ENCODE data around the gene ACOX3. TPM values are rescaled to one million over a fixed set of nuclear protein-coding genes. Genes with fewer than 3 reads are reported as not detected.

ACOX3 gene
- total and polyA plus RNA-seq, 10 of the 15 experiments (the other 5 are each of a cell fraction or from before 2014, with no cell fraction given) = 2.0 to 24.5 (median 14.0) TPM

DNA sequence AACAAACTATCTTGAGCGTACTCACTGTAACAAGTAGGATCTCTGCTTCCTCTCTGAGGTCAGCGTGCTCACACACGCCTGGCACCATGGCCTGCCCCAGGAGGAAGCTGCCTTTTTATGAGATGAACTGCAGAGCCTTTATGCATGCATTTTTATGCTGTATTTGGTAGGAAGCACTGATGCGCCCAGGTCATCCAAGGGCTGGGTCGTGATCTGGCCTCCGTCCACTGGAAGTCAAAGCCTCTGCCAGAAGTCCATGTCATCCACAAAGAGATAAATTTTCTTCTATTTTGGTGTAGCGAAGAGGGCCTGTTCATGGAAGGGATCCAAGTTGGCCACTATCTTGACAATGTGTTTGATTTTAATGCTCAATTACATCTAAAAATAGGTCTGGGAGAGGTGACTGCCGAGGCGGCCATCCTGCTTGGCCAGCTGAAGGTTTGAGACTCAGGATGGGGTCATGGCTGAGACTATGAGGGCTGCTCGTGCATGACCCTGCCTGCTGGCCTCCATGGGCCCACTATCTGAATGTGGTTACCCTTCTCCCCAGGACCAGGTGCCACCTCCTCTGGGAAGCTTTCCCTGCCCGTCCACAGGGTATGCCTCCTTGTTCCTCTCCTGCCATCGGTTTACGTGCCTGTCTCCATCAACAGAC is 120.7 kb downstream of the ACOX3 start:
- CTCF ChIA-PET = interaction anchor here (2.1 kb wide), 1 partner anchor 83 kb away, joined by 8 read pairs; no protein-coding TSS in a partner anchor
- Histone ChIP-seq H3K4me1 (ENCODE audit: control insufficient read depth, insufficient read depth, low read length) (no peaks in the 10 kb centered on the region), H3K9ac (ENCODE audit: control insufficient read depth, insufficient read depth, low read length) (no peak overlapping the region), H2AFZ (ENCODE audit: control insufficient read depth, low read depth, low read length) (no peak overlapping the region), H3K36me3 (ENCODE audit: control insufficient read depth in 2 of 2, insufficient read depth in 2 of 2, low read length in 1 of 2) (no peaks in the 10 kb centered on the region), H3K79me2 (ENCODE audit: control insufficient read depth, insufficient read depth, low read length) (no peaks in the 10 kb centered on the region), H3K27ac (ENCODE audit: control insufficient read depth, insufficient read depth) (no peak overlapping the region), H3K27me3 (replicated peaks in 1 of 2; ENCODE audit: control insufficient read depth in 2 of 2, insufficient read depth in 2 of 2, low read length in 1 of 2) (no peaks in the 10 kb centered on the region; a peak in 2 of 4 replicates), H3K4me2 (ENCODE audit: control insufficient read depth, insufficient read depth) (no peak overlapping the region), H3K9me3 (replicated peaks; ENCODE audit: control insufficient read depth, insufficient read depth, low read length) (no peaks in the 10 kb centered on the region), H3K4me3 (no peak overlapping the region), H4K20me1 (ENCODE audit: control insufficient read depth, insufficient read depth) (no peaks in the 10 kb centered on the region)
- 29% methylated on average over 13 of the region's 13 CpGs for WGBS (ENCODE audit: insufficient coverage, insufficient replicate concordance, low lambda C conversion rate, missing lambda C conversion rate)
- intact Hi-C loops (cut with micrococcal nuclease; ENCODE audit: unreplicated experiment) = loop anchor here (10.0 kb wide), 1 partner anchor 85 kb away; no protein-coding TSS in a partner anchor
- RAD21 ChIA-PET (ENCODE audit: unreplicated experiment) = interaction anchor here (0.8 kb wide), 1 partner anchor 83 kb away, joined by 3 read pairs; no protein-coding TSS in a partner anchor
- DNase-seq (ENCODE audit: low read depth, low spot score) (no peak), ATAC-seq (no peak), FAIRE-seq (no peak)
- TF ChIP-seq POU2F2 (IDR thresholded peaks at IDR 0.05; ENCODE audit: borderline replicate concordance, low read depth, low read length) = no peak
- TF ChIP-seq SUZ12 (IDR thresholded peaks at IDR 0.05; ENCODE audit: unreplicated experiment) = no peak
- TF ChIP-seq ATF7 (IDR thresholded peaks at IDR 0.05; ENCODE audit: low read depth) = no peak
- no peak for TF ChIP-seq ZNF622 (IDR thresholded peaks at IDR 0.05)
- no peak for TF ChIP-seq ZNF384 (IDR thresholded peaks at IDR 0.05; ENCODE audit: borderline replicate concordance, low read depth, low read length)
- BruUV-seq (replicated peaks) = no TSS peak
- in situ Hi-C loops (cut with MboI) = no loop called here
- SMC1A ChIA-PET (ENCODE audit: uncharacterized antibody, unreplicated experiment) = interaction anchor here (0.8 kb wide), 1 partner anchor 15 kb away, joined by 4 read pairs; no protein-coding TSS in a partner anchor
- POLR2A ChIA-PET = no interaction called here

DNA sequence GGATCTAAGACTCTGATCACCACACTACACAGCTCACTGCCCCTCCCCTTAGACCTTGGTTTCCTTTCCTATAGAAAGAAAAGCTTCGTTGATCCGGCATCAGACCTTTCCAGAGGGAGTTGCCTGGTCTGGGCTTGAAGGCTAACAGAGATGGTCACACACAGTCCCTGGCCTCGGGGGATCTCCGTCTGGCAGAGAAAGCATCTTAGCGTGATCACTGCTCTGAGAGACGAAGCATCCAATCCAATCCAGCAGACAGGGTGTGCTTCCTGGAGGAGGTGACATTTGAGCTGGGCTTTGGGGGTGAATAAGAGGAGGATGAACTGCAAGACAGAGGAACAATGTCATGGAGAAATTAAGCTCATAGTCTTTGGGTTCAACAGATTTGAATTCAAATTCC is 121.5 kb downstream of the ACOX3 start:
- in situ Hi-C loops (cut with MboI) (no loop called here), intact Hi-C loops (cut with micrococcal nuclease; ENCODE audit: unreplicated experiment) (no loop called here)
- ChIA-PET CTCF (interaction anchor here (2.1 kb wide), 1 partner anchor 84 kb away, joined by 8 read pairs; no protein-coding TSS in a partner anchor), RAD21 (ENCODE audit: unreplicated experiment) (no interaction called here), POLR2A (no interaction called here), SMC1A (ENCODE audit: uncharacterized antibody, unreplicated experiment) (interaction anchor here (0.6 kb wide), 1 partner anchor 312 kb away, joined by 3 read pairs; no protein-coding TSS in a partner anchor)
- Histone ChIP-seq H3K79me2 (ENCODE audit: control insufficient read depth, insufficient read depth, low read length) (no peaks in the 10 kb centered on the region), H3K4me1 (ENCODE audit: control insufficient read depth, insufficient read depth, low read length) (no peaks in the 10 kb centered on the region), H3K36me3 (ENCODE audit: control insufficient read depth in 2 of 2, insufficient read depth in 2 of 2, low read length in 1 of 2) (no peaks in the 10 kb centered on the region), H4K20me1 (ENCODE audit: control insufficient read depth, insufficient read depth) (no peaks in the 10 kb centered on the region), H3K4me2 (ENCODE audit: control insufficient read depth, insufficient read depth) (no peak overlapping the region), H3K4me3 (no peak overlapping the region), H3K9ac (ENCODE audit: control insufficient read depth, insufficient read depth, low read length) (no peak overlapping the region), H3K27me3 (replicated peaks in 1 of 2; ENCODE audit: control insufficient read depth in 2 of 2, insufficient read depth in 2 of 2, low read length in 1 of 2) (no peaks in the 10 kb centered on the region; a peak in 3 of 4 replicates), H3K27ac (ENCODE audit: control insufficient read depth, insufficient read depth) (no peak overlapping the region), H3K9me3 (replicated peaks; ENCODE audit: control insufficient read depth, insufficient read depth, low read length) (no peaks in the 10 kb centered on the region), H2AFZ (ENCODE audit: control insufficient read depth, low read depth, low read length) (no peak overlapping the region)
- no TSS peak for BruUV-seq (replicated peaks)
- DNase-seq (ENCODE audit: low read depth, low spot score) (no peak), FAIRE-seq (no peak), ATAC-seq (no peak)
- 30% methylated on average over 6 of the region's 6 CpGs for WGBS (ENCODE audit: insufficient coverage, insufficient replicate concordance, low lambda C conversion rate, missing lambda C conversion rate)
- TF ChIP-seq POU2F2 (IDR thresholded peaks at IDR 0.05; ENCODE audit: borderline replicate concordance, low read depth, low read length) = no peak
- TF ChIP-seq, protein P1, sequence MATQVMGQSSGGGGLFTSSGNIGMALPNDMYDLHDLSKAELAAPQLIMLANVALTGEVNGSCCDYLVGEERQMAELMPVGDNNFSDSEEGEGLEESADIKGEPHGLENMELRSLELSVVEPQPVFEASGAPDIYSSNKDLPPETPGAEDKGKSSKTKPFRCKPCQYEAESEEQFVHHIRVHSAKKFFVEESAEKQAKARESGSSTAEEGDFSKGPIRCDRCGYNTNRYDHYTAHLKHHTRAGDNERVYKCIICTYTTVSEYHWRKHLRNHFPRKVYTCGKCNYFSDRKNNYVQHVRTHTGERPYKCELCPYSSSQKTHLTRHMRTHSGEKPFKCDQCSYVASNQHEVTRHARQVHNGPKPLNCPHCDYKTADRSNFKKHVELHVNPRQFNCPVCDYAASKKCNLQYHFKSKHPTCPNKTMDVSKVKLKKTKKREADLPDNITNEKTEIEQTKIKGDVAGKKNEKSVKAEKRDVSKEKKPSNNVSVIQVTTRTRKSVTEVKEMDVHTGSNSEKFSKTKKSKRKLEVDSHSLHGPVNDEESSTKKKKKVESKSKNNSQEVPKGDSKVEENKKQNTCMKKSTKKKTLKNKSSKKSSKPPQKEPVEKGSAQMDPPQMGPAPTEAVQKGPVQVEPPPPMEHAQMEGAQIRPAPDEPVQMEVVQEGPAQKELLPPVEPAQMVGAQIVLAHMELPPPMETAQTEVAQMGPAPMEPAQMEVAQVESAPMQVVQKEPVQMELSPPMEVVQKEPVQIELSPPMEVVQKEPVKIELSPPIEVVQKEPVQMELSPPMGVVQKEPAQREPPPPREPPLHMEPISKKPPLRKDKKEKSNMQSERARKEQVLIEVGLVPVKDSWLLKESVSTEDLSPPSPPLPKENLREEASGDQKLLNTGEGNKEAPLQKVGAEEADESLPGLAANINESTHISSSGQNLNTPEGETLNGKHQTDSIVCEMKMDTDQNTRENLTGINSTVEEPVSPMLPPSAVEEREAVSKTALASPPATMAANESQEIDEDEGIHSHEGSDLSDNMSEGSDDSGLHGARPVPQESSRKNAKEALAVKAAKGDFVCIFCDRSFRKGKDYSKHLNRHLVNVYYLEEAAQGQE (IDR thresholded peaks at IDR 0.05; ENCODE audit: low read depth, low read length) = no peak
- no peak for TF ChIP-seq SREBF2 (IDR thresholded peaks at IDR 0.05; ENCODE audit: low read length)
- TF ChIP-seq, protein P2, sequence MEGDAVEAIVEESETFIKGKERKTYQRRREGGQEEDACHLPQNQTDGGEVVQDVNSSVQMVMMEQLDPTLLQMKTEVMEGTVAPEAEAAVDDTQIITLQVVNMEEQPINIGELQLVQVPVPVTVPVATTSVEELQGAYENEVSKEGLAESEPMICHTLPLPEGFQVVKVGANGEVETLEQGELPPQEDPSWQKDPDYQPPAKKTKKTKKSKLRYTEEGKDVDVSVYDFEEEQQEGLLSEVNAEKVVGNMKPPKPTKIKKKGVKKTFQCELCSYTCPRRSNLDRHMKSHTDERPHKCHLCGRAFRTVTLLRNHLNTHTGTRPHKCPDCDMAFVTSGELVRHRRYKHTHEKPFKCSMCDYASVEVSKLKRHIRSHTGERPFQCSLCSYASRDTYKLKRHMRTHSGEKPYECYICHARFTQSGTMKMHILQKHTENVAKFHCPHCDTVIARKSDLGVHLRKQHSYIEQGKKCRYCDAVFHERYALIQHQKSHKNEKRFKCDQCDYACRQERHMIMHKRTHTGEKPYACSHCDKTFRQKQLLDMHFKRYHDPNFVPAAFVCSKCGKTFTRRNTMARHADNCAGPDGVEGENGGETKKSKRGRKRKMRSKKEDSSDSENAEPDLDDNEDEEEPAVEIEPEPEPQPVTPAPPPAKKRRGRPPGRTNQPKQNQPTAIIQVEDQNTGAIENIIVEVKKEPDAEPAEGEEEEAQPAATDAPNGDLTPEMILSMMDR (IDR thresholded peaks at IDR 0.05 in 2 of 3, conservative IDR thresholded peaks at IDR 0.05 in 1 of 3; ENCODE audit: control insufficient read depth in 2 of 3, extremely low read depth in 1 of 3, insufficient read depth in 1 of 3, low read depth in 3 of 3, low read length in 3 of 3) = no peak
- TF ChIP-seq, protein P3, sequence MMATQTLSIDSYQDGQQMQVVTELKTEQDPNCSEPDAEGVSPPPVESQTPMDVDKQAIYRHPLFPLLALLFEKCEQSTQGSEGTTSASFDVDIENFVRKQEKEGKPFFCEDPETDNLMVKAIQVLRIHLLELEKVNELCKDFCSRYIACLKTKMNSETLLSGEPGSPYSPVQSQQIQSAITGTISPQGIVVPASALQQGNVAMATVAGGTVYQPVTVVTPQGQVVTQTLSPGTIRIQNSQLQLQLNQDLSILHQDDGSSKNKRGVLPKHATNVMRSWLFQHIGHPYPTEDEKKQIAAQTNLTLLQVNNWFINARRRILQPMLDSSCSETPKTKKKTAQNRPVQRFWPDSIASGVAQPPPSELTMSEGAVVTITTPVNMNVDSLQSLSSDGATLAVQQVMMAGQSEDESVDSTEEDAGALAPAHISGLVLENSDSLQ (IDR thresholded peaks at IDR 0.05) = no peak
